ENCODE data around the gene RERE. TPM values are rescaled to one million over a fixed set of nuclear protein-coding genes. Genes with fewer than 3 reads are reported as not detected.

RERE gene
- total RNA-seq, 1 donor, result 55.0 TPM

DNA sequence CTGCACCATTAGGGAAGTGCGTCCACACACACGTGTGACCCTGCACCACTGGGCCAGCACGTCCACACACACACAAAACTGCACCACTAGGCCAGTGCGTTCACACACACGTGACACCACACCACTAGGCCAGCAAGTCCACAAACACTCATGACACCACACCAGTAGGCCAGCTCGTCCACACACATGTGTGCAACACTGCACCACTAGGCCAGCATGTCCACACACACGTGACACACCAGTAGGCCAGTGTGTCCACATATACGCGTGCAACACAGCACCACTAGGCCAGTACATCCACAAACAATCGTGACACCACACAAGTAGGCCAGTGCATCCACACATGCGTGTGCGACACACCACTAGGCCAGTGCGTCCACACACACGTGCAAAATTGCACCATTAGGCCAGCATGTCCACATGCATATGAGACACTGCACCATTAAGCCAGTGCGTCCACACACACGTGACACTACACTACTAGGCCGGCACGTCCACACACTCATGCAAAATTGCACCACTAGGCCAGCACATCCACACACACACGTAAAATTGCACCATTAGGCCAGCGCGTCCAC, 264.5 kb downstream of the RERE start:
- TF ChIP-seq, protein P1, sequence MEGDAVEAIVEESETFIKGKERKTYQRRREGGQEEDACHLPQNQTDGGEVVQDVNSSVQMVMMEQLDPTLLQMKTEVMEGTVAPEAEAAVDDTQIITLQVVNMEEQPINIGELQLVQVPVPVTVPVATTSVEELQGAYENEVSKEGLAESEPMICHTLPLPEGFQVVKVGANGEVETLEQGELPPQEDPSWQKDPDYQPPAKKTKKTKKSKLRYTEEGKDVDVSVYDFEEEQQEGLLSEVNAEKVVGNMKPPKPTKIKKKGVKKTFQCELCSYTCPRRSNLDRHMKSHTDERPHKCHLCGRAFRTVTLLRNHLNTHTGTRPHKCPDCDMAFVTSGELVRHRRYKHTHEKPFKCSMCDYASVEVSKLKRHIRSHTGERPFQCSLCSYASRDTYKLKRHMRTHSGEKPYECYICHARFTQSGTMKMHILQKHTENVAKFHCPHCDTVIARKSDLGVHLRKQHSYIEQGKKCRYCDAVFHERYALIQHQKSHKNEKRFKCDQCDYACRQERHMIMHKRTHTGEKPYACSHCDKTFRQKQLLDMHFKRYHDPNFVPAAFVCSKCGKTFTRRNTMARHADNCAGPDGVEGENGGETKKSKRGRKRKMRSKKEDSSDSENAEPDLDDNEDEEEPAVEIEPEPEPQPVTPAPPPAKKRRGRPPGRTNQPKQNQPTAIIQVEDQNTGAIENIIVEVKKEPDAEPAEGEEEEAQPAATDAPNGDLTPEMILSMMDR (IDR thresholded peaks at IDR 0.05; ENCODE audit: extremely low read depth, low read depth, low read length), result no peak
- H3K9me3 ChIP-seq (ENCODE audit: low read depth, low read length), result no peaks in the 10 kb centered on the region
- peaks cover 4% of the 10 kb centered on the region for H3K36me3 ChIP-seq (ENCODE audit: insufficient read depth, low read length)
- DNase-seq (ENCODE audit: insufficient read length, low spot score, missing footprints), result no peak
- H3K4me1 ChIP-seq (ENCODE audit: insufficient read depth, low read length), result peaks cover 4% of the 10 kb centered on the region
- H3K27ac ChIP-seq (ENCODE audit: low read depth, low read length), result no peak overlapping the region
- H3K79me2 ChIP-seq (ENCODE audit: insufficient read depth, low read length), result peaks cover 24% of the 10 kb centered on the region
- H4K20me1 ChIP-seq (ENCODE audit: insufficient read depth, low read length), result peaks cover 8% of the 10 kb centered on the region
- H3K27me3 ChIP-seq (ENCODE audit: insufficient read depth, low read length), result no peaks in the 10 kb centered on the region
- H2AFZ ChIP-seq (ENCODE audit: low read length), result no peak overlapping the region
- no peak overlapping the region for H3K4me3 ChIP-seq (ENCODE audit: insufficient read depth, low read length)
- H3K4me2 ChIP-seq (ENCODE audit: insufficient read depth, low read length), result no peak overlapping the region

DNA sequence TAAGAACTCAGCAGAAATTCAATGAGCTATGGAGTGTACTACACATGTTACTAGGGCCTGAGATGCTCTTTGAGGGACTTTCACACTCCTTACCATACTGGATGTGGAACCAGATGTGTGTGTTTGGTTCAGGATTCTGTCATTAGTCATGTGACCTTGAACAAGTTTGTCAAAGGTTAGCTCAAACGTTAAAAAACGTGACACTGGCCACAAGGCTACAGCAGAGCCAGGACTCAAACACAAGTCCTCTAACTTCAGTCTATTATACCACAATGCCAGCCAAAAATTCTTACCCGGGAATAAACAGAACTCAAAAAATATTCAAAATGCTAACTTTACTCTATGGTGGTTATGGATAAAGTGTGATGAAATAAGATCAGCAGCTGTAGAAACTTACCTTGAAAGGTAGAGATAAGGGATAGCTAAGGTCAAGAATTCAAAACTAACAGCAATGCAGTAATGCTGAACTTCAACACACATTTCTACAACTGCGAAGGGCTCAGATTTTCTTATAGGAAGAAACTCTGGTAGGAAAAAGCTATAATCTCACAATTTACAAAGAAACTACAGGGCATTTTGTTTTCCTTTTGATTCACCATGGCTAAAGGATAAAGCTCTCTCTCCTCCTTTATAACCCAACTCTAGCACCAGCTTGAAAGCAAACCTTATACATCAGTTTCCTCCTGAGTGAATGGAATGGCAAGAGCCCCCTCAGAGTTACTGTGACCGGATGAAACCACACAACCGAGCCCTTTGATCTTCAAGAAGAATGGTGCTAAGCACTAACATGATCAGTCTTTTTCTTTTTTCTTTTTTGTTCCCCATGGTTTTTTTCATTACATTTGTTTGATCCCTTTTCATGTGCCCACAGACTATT, 265.6 kb downstream of the RERE start:
- TF ChIP-seq, protein P1 (IDR thresholded peaks at IDR 0.05; ENCODE audit: extremely low read depth, low read depth, low read length), result no peak
- peaks cover 27% of the 10 kb centered on the region for H3K79me2 ChIP-seq (ENCODE audit: insufficient read depth, low read length)
- no peaks in the 10 kb centered on the region for H3K9me3 ChIP-seq (ENCODE audit: low read depth, low read length)
- H3K27ac ChIP-seq (ENCODE audit: low read depth, low read length), result no peak overlapping the region
- H3K4me2 ChIP-seq (ENCODE audit: insufficient read depth, low read length), result no peak overlapping the region
- no peak overlapping the region for H3K4me3 ChIP-seq (ENCODE audit: insufficient read depth, low read length)
- no peak for DNase-seq (ENCODE audit: insufficient read length, low spot score, missing footprints)
- H2AFZ ChIP-seq (ENCODE audit: low read length), result no peak overlapping the region
- H4K20me1 ChIP-seq (ENCODE audit: insufficient read depth, low read length), result peaks cover 8% of the 10 kb centered on the region
- H3K36me3 ChIP-seq (ENCODE audit: insufficient read depth, low read length), result peaks cover 4% of the 10 kb centered on the region
- peaks cover 4% of the 10 kb centered on the region for H3K4me1 ChIP-seq (ENCODE audit: insufficient read depth, low read length)
- H3K27me3 ChIP-seq (ENCODE audit: insufficient read depth, low read length), result no peaks in the 10 kb centered on the region

DNA sequence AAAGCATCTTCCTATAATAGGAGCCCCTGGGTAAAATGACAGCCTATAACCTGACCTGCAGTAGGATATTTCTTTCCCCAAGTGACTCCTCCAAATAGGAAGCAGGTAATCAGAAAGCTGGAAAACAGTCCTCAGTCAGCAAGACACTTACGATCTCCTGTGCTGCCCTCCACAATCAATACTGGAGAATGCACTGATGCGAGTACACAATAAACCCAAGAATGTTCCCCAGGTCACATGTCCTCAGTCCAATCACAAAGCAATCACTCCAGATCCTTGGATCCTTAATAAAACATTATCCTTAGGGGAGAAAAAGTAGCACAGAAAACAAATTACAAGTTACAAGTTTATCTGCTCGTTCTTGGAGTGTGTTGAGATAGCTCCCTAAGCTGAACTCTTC, 266.4 kb downstream of the RERE start:
- Histone ChIP-seq H3K36me3 (ENCODE audit: insufficient read depth, low read length) (no peaks in the 10 kb centered on the region), H3K27me3 (ENCODE audit: insufficient read depth, low read length) (no peaks in the 10 kb centered on the region), H2AFZ (ENCODE audit: low read length) (no peak overlapping the region), H3K4me2 (ENCODE audit: insufficient read depth, low read length) (no peak overlapping the region), H4K20me1 (ENCODE audit: insufficient read depth, low read length) (peaks cover 8% of the 10 kb centered on the region), H3K79me2 (ENCODE audit: insufficient read depth, low read length) (peaks cover 27% of the 10 kb centered on the region), H3K4me1 (ENCODE audit: insufficient read depth, low read length) (peaks cover 4% of the 10 kb centered on the region), H3K9me3 (ENCODE audit: low read depth, low read length) (no peaks in the 10 kb centered on the region), H3K27ac (ENCODE audit: low read depth, low read length) (no peak overlapping the region), H3K4me3 (ENCODE audit: insufficient read depth, low read length) (no peak overlapping the region)
- TF ChIP-seq, protein P1 (IDR thresholded peaks at IDR 0.05; ENCODE audit: extremely low read depth, low read depth, low read length), result no peak
- DNase-seq (ENCODE audit: insufficient read length, low spot score, missing footprints), result no peak

DNA sequence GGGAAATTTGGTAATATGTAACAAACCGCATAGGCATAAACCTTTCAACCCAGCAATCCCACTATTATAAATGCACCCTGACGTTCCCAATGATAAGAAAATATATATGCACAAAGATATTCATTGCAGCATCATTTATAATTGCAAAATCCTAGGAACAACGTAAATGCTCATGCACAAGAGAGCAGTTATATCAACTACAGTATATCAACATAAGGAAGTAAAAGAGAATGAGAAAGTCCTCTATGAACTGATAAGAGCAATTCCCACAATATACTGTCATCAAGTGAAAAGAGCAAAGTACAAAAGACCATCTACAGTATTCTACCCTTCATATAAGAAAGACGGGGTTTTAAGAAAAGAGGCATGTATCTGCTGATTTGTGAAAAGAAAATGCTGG, 269.6 kb downstream of the RERE start:
- Histone ChIP-seq H3K4me3 (ENCODE audit: insufficient read depth, low read length) (no peak overlapping the region), H3K27me3 (ENCODE audit: insufficient read depth, low read length) (no peaks in the 10 kb centered on the region), H2AFZ (ENCODE audit: low read length) (no peak overlapping the region), H3K79me2 (ENCODE audit: insufficient read depth, low read length) (peaks cover 17% of the 10 kb centered on the region), H3K9me3 (ENCODE audit: low read depth, low read length) (no peaks in the 10 kb centered on the region), H3K27ac (ENCODE audit: low read depth, low read length) (no peak overlapping the region), H4K20me1 (ENCODE audit: insufficient read depth, low read length) (peaks cover 3% of the 10 kb centered on the region), H3K4me1 (ENCODE audit: insufficient read depth, low read length) (no peaks in the 10 kb centered on the region), H3K4me2 (ENCODE audit: insufficient read depth, low read length) (no peak overlapping the region), H3K36me3 (ENCODE audit: insufficient read depth, low read length) (peaks cover 3% of the 10 kb centered on the region)
- TF ChIP-seq, protein P1 (IDR thresholded peaks at IDR 0.05; ENCODE audit: extremely low read depth, low read depth, low read length), result no peak
- DNase-seq (ENCODE audit: insufficient read length, low spot score, missing footprints), result no peak

Measured in osteoblast (primary cell).